BLaER1 (cell line): Measurements from ENCODE around the gene ZNF597.

Source experiments
- H3K27ac ChIP-seq: shearing (Covaris generic); formaldehyde crosslinking; 2 replicates; pipeline ENCODE4 v1.8.1; 2022
- H3K27me3 ChIP-seq: shearing (Covaris generic); formaldehyde crosslinking; 2 replicates; pipeline ENCODE4 v1.8.1; 2022
- H3K36me3 ChIP-seq: shearing (Covaris generic); formaldehyde crosslinking; 2 replicates; pipeline ENCODE4 v1.8.1; 2022
- H3K4me1 ChIP-seq: shearing (Covaris generic); formaldehyde crosslinking; 2 replicates; pipeline ENCODE4 v1.8.1; 2022
- H3K4me2 ChIP-seq: shearing (Covaris generic); formaldehyde crosslinking; 2 replicates; pipeline ENCODE4 v1.8.1; 2022
- H3K4me3 ChIP-seq: shearing (Covaris generic); formaldehyde crosslinking; 2 replicates; pipeline ENCODE4 v1.8.1; 2022
- H3K9ac ChIP-seq: shearing (Covaris generic); formaldehyde crosslinking; 2 replicates; pipeline ENCODE4 v1.8.1; 2022
- H3K9me3 ChIP-seq: shearing (Covaris generic); formaldehyde crosslinking; 2 replicates; pipeline ENCODE4 v1.8.1; 2022
- H4K20me1 ChIP-seq: shearing (Covaris generic); formaldehyde crosslinking; 2 replicates; pipeline ENCODE4 v1.8.1; 2022
- Cebpa-rat ChIP-seq: shearing (Covaris generic); IDR thresholded peaks from 2 replicates; pipeline ENCODE4 v1.8.1; 2022

Gene ZNF597

GRCh38 chr16:3400446-3400778 is 42.9 kb downstream of the ZNF597 start:
- Histone ChIP-seq H3K36me3 (peaks cover 68% of the 10 kb centered on the region), H3K4me3 (peak overlapping the region; percentile 89)

DNA sequence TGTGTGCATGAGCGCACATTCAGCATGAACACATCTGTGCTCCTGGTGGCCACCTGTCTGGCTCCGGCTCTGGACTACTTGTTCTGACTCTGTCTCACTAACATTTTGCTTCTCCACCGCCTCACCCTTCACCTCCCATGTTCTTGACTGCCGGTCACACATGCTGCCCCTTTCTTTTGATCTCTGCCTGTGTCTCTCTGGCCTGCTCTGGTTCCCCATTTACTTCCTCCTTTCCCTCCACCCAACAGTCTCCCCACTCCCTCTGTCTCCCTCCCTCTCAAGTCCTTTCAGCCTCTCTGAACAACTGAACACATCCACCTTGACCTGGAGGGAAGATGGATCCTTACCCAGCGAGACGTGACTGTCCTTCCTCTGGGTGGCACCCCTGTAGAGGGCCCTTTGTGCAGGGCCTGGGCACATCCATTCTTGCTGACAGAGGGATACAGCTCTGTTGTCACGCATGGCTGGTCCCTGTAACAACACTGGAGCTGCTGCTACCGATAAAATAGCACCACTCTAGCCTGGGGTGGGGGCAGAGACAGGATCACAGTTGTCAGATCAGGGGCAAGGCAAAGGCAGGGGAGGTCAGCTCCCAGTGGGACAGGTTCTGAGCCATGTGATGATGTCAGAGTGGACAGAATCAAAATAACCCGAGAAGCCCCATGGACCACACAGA is 53.5 kb downstream of the ZNF597 start:
- Histone ChIP-seq H3K27ac (no peak overlapping the region), H3K4me3 (peak overlapping the region; percentile 28; the same call in 1 of the 2 replicates), H4K20me1 (no peaks in the 10 kb centered on the region), H3K27me3 (no peaks in the 10 kb centered on the region), H3K4me2 (peak overlapping the region; percentile 12; the same call in 1 of the 2 replicates), H3K9me3 (peaks cover 93% of the 10 kb centered on the region), H3K36me3 (peaks cover 88% of the 10 kb centered on the region), H3K4me1 (peaks cover 8% of the 10 kb centered on the region; the same call in 1 of the 2 replicates), H3K9ac (no peak overlapping the region)
- TF ChIP-seq Cebpa-rat = no peak

More at GRCh38 chr16:3400446-3400778, 42.9 kb downstream of the ZNF597 start:
- H3K9me3 ChIP-seq = peaks cover 77% of the 10 kb centered on the region
- H3K4me2 ChIP-seq = peak overlapping the region; percentile 92
- no peaks in the 10 kb centered on the region for H4K20me1 ChIP-seq
- no peak for TF ChIP-seq Cebpa-rat
- H3K27ac ChIP-seq = peak overlapping the region; percentile 85
- H3K4me1 ChIP-seq = peaks cover 23% of the 10 kb centered on the region
- H3K27me3 ChIP-seq = no peaks in the 10 kb centered on the region
- peak overlapping the region; percentile 92 for H3K9ac ChIP-seq

DNA sequence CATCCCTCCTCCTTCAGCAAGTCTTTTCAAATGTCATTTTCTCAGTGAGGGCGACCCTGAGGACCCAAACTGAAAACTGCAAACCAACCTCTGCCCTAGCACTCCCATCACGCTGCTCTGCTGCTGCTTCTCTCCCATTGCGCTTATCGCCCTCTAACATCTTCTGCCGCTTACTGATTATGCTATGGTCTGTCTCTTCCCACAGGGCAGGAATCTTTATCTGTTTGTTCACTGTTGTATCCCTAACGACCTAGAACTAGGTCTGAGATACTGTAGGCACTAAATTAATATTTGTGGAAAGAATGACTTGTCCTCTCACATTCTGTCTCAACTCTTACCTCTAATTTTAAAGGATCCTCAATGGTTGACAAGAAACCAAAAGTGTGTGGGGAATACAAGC is 55.0 kb downstream of the ZNF597 start:
- peaks cover 8% of the 10 kb centered on the region; the same call in 1 of the 2 replicates for H3K4me1 ChIP-seq
- H3K9ac ChIP-seq = no peak overlapping the region
- TF ChIP-seq Cebpa-rat = no peak
- H3K27me3 ChIP-seq = no peaks in the 10 kb centered on the region
- peaks cover 88% of the 10 kb centered on the region for H3K36me3 ChIP-seq
- H3K27ac ChIP-seq = no peak overlapping the region
- no peak overlapping the region for H3K4me3 ChIP-seq
- peaks cover 93% of the 10 kb centered on the region for H3K9me3 ChIP-seq
- no peak overlapping the region for H3K4me2 ChIP-seq
- no peaks in the 10 kb centered on the region for H4K20me1 ChIP-seq

GRCh38 chr16:3383045-3383448 is 60.3 kb downstream of the ZNF597 start:
- H3K27me3 ChIP-seq = no peaks in the 10 kb centered on the region
- H3K36me3 ChIP-seq = peaks cover 88% of the 10 kb centered on the region
- no peak overlapping the region for H3K9ac ChIP-seq
- no peaks in the 10 kb centered on the region for H4K20me1 ChIP-seq
- peaks cover 95% of the 10 kb centered on the region for H3K9me3 ChIP-seq
- no peak overlapping the region for H3K4me2 ChIP-seq
- H3K27ac ChIP-seq = no peak overlapping the region
- H3K4me3 ChIP-seq = peak overlapping the region; percentile 49
- no peak for TF ChIP-seq Cebpa-rat
- H3K4me1 ChIP-seq = no peaks in the 10 kb centered on the region
